Astrocyte of the cerebellum (primary cell): Measurements from ENCODE around the gene TCHP.
A peak's percentile ranks its signal among the peaks of the same experiment; 100 is the strongest.

ENCODE experiments used
- DNase-seq: peaks from one replicate; pipeline ENCODE4 v3.0.0-alpha.2; 2011; ENCODE audit warnings: low read depth
- H3K4me3 ChIP-seq: 2 replicates; pipeline ENCODE4 v1.5.1; 2011; ENCODE audit warnings: mild to moderate bottlenecking, low read depth, low read length, moderate library complexity
- CTCF ChIP-seq: IDR thresholded peaks from 2 replicates; pipeline ENCODE4 v1.5.1; 2012; ENCODE audit warnings: low read length, low read depth, moderate library complexity, mild to moderate bottlenecking; ENCODE audit errors: missing control alignments
- in situ Hi-C: cut with HindIII; loops from 2 replicates; pipeline ENCODE4 v1.10.0; 2017; ENCODE audit warnings: low sequenced_read_pairs

The TCHP gene

GRCh38 chr12:109880043-109880931 lies 19.8 kb upstream of the TCHP start, which contains the start of gene GLTP:
GLTP (minus strand) TSS chr12:109880541; CDS start chr12:109880374, 167 bp downstream.
- no peak for TF ChIP-seq CTCF
- peak; percentile 24 for DNase-seq
- in situ Hi-C loops, result no loop called here

GRCh38 chr12:109880938-109881337 lies 19.1 kb upstream of the TCHP start:
- H3K4me3 ChIP-seq, result peak overlapping the region; percentile 85
- TF ChIP-seq CTCF, result no peak
- in situ Hi-C loops, result no loop called here
- no peak for DNase-seq

More at GRCh38 chr12:109880043-109880931, 19.8 kb upstream of the TCHP start, which contains the start of gene GLTP:
- peak within 1 kb of the TSS; percentile 85 for H3K4me3 ChIP-seq

- in situ Hi-C loops, result no loop called here
- no peak overlapping the region for H3K4me3 ChIP-seq
- no peak for DNase-seq
- no peak for TF ChIP-seq CTCF
These were observed 18.3 kb upstream of the TCHP start for GRCh38 chr12:109881752-109882151.

- H3K4me3 ChIP-seq, result no peak overlapping the region
- TF ChIP-seq CTCF, result no peak
- DNase-seq, result no peak
- in situ Hi-C loops, result no loop called here
These were observed 16.6 kb upstream of the TCHP start for GRCh38 chr12:109883461-109883860.

GRCh38 chr12:109885616-109886015 lies 14.5 kb upstream of the TCHP start:
- no peak for TF ChIP-seq CTCF
- no peak for DNase-seq

GRCh38 chr12:109888179-109889020 lies 11.7 kb upstream of the TCHP start:
- DNase-seq, result no peak
- no peak for TF ChIP-seq CTCF
- in situ Hi-C loops, result no loop called here
- H3K4me3 ChIP-seq, result no peak overlapping the region

More at GRCh38 chr12:109885616-109886015, 14.5 kb upstream of the TCHP start:
- in situ Hi-C loops, result no loop called here
- no peak overlapping the region for H3K4me3 ChIP-seq
